Upper lobe of left lung (tissue), 4 donors: ENCODE data around the gene BCAM.

Source experiments
- CTCF ChIP-seq, 6 experiments: fragments of 450-650 bp in 4 of 6; fragments of 200-600 bp in 2 of 6; sonication (generic) in 2 of 6; IDR thresholded peaks; one replicate each; pipeline ENCODE4 v1.5.1; 2016 to 2019; ENCODE audit warnings: antibody characterized with exemption in 6 of 6
- POLR2A ChIP-seq, 4 donors: fragments of 450-650 bp; IDR thresholded peaks; one replicate each; pipeline ENCODE4 v1.5.1; 2016 to 2017; ENCODE audit warnings: antibody characterized with exemption in 4 of 4, mild to moderate bottlenecking in 2 of 4

GRCh38 chr19:44863990-44864389 is 55.1 kb downstream of the BCAM start:
- TF ChIP-seq CTCF (IDR thresholded peaks at IDR 0.05), result no peak
- no peak for TF ChIP-seq POLR2A (IDR thresholded peaks at IDR 0.05)
